ENCODE measurements around the gene ZNF487.

Gene ZNF487

DNA sequence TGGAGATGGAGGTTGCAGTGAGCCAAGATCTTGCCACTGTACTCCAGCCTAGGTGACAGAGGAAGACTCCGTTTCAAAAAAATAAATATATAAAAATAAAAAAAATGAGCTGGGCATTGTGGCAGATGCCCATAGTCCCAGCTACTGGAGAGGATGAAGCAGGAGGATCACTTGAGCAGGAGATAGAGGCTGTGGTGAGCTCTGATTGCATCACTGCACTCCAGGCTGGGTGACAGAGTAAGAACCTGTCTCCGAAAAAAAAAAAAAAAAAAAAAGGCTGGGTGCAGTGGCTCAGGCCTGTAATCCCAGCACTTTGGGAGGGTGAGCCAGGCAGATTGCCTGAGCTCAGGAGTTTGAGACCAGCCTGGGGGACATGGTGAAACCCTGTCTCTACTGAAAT, 11.8 kb downstream of the ZNF487 start:
- TF ChIP-seq TEAD4 (IDR thresholded peaks at IDR 0.05) = no peak
- TF ChIP-seq EP300 (IDR thresholded peaks at IDR 0.05; ENCODE audit: borderline replicate concordance) = no peak
- no peak for TF ChIP-seq NFIC (IDR thresholded peaks at IDR 0.05)
- TF ChIP-seq YY1 (IDR thresholded peaks at IDR 0.05; ENCODE audit: low read depth) = no peak
- TF ChIP-seq CREB1 (IDR thresholded peaks at IDR 0.05; ENCODE audit: low read depth) = no peak
- no peak for TF ChIP-seq RAD21 (IDR thresholded peaks at IDR 0.05; ENCODE audit: low read depth)
- no peak for TF ChIP-seq TAF1 (IDR thresholded peaks at IDR 0.05; ENCODE audit: low read depth)
- TF ChIP-seq, protein P1, sequence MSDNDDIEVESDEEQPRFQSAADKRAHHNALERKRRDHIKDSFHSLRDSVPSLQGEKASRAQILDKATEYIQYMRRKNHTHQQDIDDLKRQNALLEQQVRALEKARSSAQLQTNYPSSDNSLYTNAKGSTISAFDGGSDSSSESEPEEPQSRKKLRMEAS (IDR thresholded peaks at IDR 0.05) = no peak
- no peak for TF ChIP-seq TCF12 (IDR thresholded peaks at IDR 0.05; ENCODE audit: low read depth)
- no peak for TF ChIP-seq EGR1 (IDR thresholded peaks at IDR 0.05)
- TF ChIP-seq, protein P2, sequence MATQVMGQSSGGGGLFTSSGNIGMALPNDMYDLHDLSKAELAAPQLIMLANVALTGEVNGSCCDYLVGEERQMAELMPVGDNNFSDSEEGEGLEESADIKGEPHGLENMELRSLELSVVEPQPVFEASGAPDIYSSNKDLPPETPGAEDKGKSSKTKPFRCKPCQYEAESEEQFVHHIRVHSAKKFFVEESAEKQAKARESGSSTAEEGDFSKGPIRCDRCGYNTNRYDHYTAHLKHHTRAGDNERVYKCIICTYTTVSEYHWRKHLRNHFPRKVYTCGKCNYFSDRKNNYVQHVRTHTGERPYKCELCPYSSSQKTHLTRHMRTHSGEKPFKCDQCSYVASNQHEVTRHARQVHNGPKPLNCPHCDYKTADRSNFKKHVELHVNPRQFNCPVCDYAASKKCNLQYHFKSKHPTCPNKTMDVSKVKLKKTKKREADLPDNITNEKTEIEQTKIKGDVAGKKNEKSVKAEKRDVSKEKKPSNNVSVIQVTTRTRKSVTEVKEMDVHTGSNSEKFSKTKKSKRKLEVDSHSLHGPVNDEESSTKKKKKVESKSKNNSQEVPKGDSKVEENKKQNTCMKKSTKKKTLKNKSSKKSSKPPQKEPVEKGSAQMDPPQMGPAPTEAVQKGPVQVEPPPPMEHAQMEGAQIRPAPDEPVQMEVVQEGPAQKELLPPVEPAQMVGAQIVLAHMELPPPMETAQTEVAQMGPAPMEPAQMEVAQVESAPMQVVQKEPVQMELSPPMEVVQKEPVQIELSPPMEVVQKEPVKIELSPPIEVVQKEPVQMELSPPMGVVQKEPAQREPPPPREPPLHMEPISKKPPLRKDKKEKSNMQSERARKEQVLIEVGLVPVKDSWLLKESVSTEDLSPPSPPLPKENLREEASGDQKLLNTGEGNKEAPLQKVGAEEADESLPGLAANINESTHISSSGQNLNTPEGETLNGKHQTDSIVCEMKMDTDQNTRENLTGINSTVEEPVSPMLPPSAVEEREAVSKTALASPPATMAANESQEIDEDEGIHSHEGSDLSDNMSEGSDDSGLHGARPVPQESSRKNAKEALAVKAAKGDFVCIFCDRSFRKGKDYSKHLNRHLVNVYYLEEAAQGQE (IDR thresholded peaks at IDR 0.05; ENCODE audit: low read depth) = no peak
- TF ChIP-seq ZBTB7A (IDR thresholded peaks at IDR 0.05; ENCODE audit: low read depth) = no peak
- no peak for TF ChIP-seq FOXM1 (IDR thresholded peaks at IDR 0.05; ENCODE audit: borderline replicate concordance, low read depth)
- TF ChIP-seq, protein P3, sequence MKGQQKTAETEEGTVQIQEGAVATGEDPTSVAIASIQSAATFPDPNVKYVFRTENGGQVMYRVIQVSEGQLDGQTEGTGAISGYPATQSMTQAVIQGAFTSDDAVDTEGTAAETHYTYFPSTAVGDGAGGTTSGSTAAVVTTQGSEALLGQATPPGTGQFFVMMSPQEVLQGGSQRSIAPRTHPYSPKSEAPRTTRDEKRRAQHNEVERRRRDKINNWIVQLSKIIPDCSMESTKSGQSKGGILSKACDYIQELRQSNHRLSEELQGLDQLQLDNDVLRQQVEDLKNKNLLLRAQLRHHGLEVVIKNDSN (IDR thresholded peaks at IDR 0.05) = no peak
- TF ChIP-seq CEBPB (IDR thresholded peaks at IDR 0.05) = no peak

DNA sequence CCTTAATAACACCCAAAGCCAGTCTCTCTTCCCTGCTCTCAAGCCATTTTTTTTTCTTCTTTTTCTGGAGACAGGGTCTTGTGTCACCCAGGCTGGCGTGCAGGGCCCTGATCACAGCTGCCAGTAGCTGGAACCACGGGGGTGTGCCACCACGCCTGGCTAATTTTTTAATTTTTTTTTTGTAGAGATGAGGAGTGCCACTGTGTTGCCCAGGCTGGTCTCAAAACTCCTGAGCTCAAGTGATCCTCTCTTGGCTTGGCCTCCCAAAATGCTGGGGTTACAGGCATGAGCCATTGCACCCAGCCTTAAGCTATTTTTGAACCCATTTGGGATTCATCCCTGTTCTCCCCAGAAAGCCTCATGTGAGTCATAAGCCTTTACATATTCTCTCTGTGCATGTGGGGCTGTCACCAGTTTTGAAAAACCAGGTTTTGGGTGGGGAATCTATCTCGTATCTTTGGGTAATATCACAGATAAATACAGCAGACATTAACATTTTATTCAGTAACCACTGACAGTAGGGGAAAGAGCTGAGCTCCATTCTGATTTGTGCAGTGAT, 15.5 kb downstream of the ZNF487 start:
- no peak for TF ChIP-seq FOXM1 (IDR thresholded peaks at IDR 0.05; ENCODE audit: borderline replicate concordance, low read depth)
- TF ChIP-seq TEAD4 (IDR thresholded peaks at IDR 0.05) = no peak
- TF ChIP-seq TCF12 (IDR thresholded peaks at IDR 0.05; ENCODE audit: low read depth) = no peak
- TF ChIP-seq ZBTB7A (IDR thresholded peaks at IDR 0.05; ENCODE audit: low read depth) = no peak
- TF ChIP-seq, protein P1 (IDR thresholded peaks at IDR 0.05) = no peak
- no peak for TF ChIP-seq TAF1 (IDR thresholded peaks at IDR 0.05; ENCODE audit: low read depth)

DNA sequence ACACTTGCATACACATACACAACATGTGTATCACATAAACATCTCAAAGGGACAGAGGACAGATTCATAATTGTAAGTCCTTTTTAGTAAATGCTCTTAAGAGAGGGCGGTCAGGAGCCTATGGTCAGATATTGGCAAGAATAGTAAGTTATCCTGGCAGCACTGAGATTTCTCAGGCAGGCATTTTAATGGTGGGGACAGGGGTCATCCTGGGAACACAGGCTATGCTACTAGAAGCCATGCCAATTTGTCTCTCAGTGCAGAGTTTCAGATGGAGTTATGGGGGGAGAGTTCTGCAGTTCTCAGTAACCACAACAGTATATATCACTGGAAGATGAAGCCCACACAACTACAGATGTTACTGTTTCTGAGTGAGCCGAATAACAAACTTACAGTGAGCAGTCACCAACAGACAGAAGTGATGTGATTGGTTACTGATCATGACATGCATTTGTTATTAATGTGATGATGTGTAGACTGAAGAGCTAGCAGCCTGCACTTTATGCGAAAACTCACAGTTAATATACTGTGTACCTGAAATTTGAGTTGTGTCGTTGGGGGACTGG, 16.4 kb downstream of the ZNF487 start:
- TF ChIP-seq TAF1 (IDR thresholded peaks at IDR 0.05; ENCODE audit: low read depth) = no peak
- no peak for TF ChIP-seq EGR1 (IDR thresholded peaks at IDR 0.05)
- TF ChIP-seq, protein P3 (IDR thresholded peaks at IDR 0.05) = no peak
- TF ChIP-seq EP300 (IDR thresholded peaks at IDR 0.05; ENCODE audit: borderline replicate concordance) = no peak
- TF ChIP-seq CREB1 (IDR thresholded peaks at IDR 0.05; ENCODE audit: low read depth) = no peak
- no peak for TF ChIP-seq NFIC (IDR thresholded peaks at IDR 0.05)
- TF ChIP-seq ZBTB7A (IDR thresholded peaks at IDR 0.05; ENCODE audit: low read depth) = no peak
- TF ChIP-seq FOXM1 (IDR thresholded peaks at IDR 0.05; ENCODE audit: borderline replicate concordance, low read depth) = no peak
- TF ChIP-seq, protein P2 (IDR thresholded peaks at IDR 0.05; ENCODE audit: low read depth) = no peak
- no peak for TF ChIP-seq YY1 (IDR thresholded peaks at IDR 0.05; ENCODE audit: low read depth)

DNA sequence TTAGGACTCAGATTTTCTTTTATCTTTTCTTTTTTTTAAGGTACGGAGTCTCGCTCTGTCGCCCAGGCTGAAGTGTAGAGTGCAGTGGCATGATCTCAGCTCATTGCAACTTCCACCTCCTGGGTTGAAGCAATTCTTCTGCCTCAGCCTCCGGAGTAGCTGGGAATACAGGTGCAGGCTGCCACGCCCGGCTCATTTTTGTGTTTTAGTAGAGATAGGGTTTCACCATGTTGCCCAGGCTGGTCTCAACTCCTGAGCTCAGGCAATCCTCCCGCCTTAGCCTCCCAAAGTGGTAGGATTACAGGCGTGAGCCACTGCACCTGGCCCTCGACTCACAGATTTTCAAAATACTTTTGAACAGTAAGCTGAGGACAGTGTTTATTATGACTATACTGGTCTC, 17.1 kb downstream of the ZNF487 start:
- TF ChIP-seq EP300 (IDR thresholded peaks at IDR 0.05; ENCODE audit: borderline replicate concordance) = peak; percentile 51; the same call in 1 of the 2 replicates

DNA sequence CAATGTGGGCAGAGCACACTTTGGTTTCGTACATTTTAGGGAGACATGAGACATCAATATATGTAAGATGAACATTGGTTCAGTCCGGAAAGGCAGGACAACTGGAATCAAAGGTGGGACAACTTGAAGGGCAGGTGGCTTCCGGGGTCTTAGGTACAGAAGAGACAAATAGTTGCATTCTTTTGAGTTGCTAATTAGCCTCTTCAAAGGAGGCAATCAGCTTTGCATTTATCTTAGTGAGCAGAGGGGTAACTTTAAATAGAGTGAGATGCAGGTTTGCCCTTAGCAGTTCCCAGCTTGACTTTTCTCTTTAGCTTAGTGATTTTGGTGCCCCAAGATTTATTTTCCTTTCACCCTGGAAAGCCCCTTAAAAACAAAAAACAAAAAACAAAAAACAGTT, 21.3 kb downstream of the ZNF487 start:
- TF ChIP-seq, protein P3 (IDR thresholded peaks at IDR 0.05) = no peak
- no peak for TF ChIP-seq TAF1 (IDR thresholded peaks at IDR 0.05; ENCODE audit: low read depth)
- TF ChIP-seq EGR1 (IDR thresholded peaks at IDR 0.05) = no peak
- no peak for TF ChIP-seq EP300 (IDR thresholded peaks at IDR 0.05; ENCODE audit: borderline replicate concordance)
- TF ChIP-seq TCF12 (IDR thresholded peaks at IDR 0.05; ENCODE audit: low read depth) = no peak
- TF ChIP-seq, protein P2 (IDR thresholded peaks at IDR 0.05; ENCODE audit: low read depth) = no peak
- TF ChIP-seq YY1 (IDR thresholded peaks at IDR 0.05; ENCODE audit: low read depth) = no peak
- no peak for TF ChIP-seq TEAD4 (IDR thresholded peaks at IDR 0.05)
- no peak for TF ChIP-seq FOXM1 (IDR thresholded peaks at IDR 0.05; ENCODE audit: borderline replicate concordance, low read depth)
- TF ChIP-seq CEBPB (IDR thresholded peaks at IDR 0.05) = no peak
- TF ChIP-seq ZBTB7A (IDR thresholded peaks at IDR 0.05; ENCODE audit: low read depth) = no peak
- no peak for TF ChIP-seq NFIC (IDR thresholded peaks at IDR 0.05)
- no peak for TF ChIP-seq CREB1 (IDR thresholded peaks at IDR 0.05; ENCODE audit: low read depth)
- TF ChIP-seq, protein P1 (IDR thresholded peaks at IDR 0.05) = no peak
- no peak for TF ChIP-seq RAD21 (IDR thresholded peaks at IDR 0.05; ENCODE audit: low read depth)
